Left ventricle myocardium inferior (tissue), 1 donor: ENCODE measurements around the gene COL7A1. TPM values are rescaled to one million over a fixed set of nuclear protein-coding genes. Genes with fewer than 3 reads are reported as not detected.
"Not testable (repeated sequence)": the region's sequence is repeated elsewhere in the genome, so short reads cannot be mapped to it uniquely, and the experiment has no call there.

Experiments used
- DNase-seq: peaks from one replicate; pipeline ENCODE4 v3.0.0-alpha.2; 2020
- H3K27ac ChIP-seq: fragments of 200-600 bp; replicated peaks from 2 replicates; pipeline ENCODE4 v1.8.0; 2021
- H3K27me3 ChIP-seq: fragments of 200-600 bp; 2 replicates; pipeline ENCODE4 v1.8.0; 2021; ENCODE audit warnings: low read depth
- H3K36me3 ChIP-seq: fragments of 200-600 bp; 2 replicates; pipeline ENCODE4 v1.8.0; 2021
- H3K4me1 ChIP-seq: fragments of 200-600 bp; 2 replicates; pipeline ENCODE4 v1.8.0; 2021
- H3K4me3 ChIP-seq: fragments of 200-600 bp; 2 replicates; pipeline ENCODE4 v1.8.0; 2021; ENCODE audit warnings: mild to moderate bottlenecking, moderate library complexity
- H3K9me3 ChIP-seq: fragments of 200-600 bp; replicated peaks from 2 replicates; pipeline ENCODE4 v1.8.0; 2021
- intact Hi-C: fragments of 100-400 bp; cut with micrococcal nuclease; formaldehyde crosslinking; loops from one replicate; pipeline ENCODE4 v1.11.0; 2022
- total RNA-seq: library from RNA; stranded (reverse); fragmentation: NEBNext Ultra II Directional; extraction: Animal tissue kit (Norgen Biotek cat#: 25700); gene quantifications from one replicate; pipeline ENCODE4 v1.2.1, GENCODE V29; 2021
- TF ChIP-seq, protein P1 (sequence below): fragments of 200-600 bp; IDR thresholded peaks from 2 replicates; pipeline ENCODE4 v1.8.0; 2021; ENCODE audit warnings: antibody characterized with exemption, mild to moderate bottlenecking, borderline replicate concordance
- donor health status: DM: no; HTN: yes; CAD: no; lungs with severe emphysema.

Gene COL7A1
- total RNA-seq, 1 donor from 2014 or later = 24.4 TPM

GRCh38 chr3:48532977-48533337 is 62.2 kb downstream of the COL7A1 start:
- H3K9me3 ChIP-seq = no peaks in the 10 kb centered on the region
- H3K27me3 ChIP-seq = no peaks in the 10 kb centered on the region
- no peak for DNase-seq
- intact Hi-C loops = no loop called here
- H3K4me1 ChIP-seq = no peaks in the 10 kb centered on the region
- no peak overlapping the region for H3K4me3 ChIP-seq
- H3K27ac ChIP-seq = no peak overlapping the region
- TF ChIP-seq, protein P1, sequence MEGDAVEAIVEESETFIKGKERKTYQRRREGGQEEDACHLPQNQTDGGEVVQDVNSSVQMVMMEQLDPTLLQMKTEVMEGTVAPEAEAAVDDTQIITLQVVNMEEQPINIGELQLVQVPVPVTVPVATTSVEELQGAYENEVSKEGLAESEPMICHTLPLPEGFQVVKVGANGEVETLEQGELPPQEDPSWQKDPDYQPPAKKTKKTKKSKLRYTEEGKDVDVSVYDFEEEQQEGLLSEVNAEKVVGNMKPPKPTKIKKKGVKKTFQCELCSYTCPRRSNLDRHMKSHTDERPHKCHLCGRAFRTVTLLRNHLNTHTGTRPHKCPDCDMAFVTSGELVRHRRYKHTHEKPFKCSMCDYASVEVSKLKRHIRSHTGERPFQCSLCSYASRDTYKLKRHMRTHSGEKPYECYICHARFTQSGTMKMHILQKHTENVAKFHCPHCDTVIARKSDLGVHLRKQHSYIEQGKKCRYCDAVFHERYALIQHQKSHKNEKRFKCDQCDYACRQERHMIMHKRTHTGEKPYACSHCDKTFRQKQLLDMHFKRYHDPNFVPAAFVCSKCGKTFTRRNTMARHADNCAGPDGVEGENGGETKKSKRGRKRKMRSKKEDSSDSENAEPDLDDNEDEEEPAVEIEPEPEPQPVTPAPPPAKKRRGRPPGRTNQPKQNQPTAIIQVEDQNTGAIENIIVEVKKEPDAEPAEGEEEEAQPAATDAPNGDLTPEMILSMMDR = no peak
- peaks cover 6% of the 10 kb centered on the region for H3K36me3 ChIP-seq

GRCh38 chr3:48532271-48532976 is 62.7 kb downstream of the COL7A1 start:
- Histone ChIP-seq H3K36me3 (peaks cover 6% of the 10 kb centered on the region), H3K4me3 (no peak overlapping the region), H3K4me1 (no peaks in the 10 kb centered on the region), H3K27me3 (no peaks in the 10 kb centered on the region), H3K27ac (no peak overlapping the region), H3K9me3 (no peaks in the 10 kb centered on the region)
- TF ChIP-seq, protein P1 = no peak
- intact Hi-C loops = no loop called here
- DNase-seq = no peak

DNA sequence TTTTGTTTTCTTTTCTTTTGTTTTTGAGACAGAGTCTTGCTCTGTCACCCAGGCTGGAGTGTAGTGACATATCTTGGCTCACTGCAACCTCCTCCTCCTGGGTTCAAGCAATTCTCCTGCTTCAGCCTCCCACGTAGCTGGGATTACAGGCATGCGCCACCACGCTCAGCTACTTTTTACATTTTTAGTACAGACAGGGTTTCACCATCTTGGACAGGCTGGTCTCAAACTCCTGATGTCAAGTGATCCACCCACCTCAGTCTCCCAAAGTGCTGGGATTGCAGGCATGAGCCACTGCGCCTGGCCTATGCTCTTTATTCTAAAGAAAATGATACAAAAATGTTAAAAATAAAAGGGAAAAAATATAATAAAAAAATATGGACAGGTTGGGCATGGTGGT is 64.4 kb downstream of the COL7A1 start:
- DNase-seq, H3K9me3 ChIP-seq, H3K27ac ChIP-seq, H3K27me3 ChIP-seq, H3K4me1 ChIP-seq, H3K4me3 ChIP-seq, intact Hi-C loops, H3K36me3 ChIP-seq: not testable (repeated sequence)

DNA sequence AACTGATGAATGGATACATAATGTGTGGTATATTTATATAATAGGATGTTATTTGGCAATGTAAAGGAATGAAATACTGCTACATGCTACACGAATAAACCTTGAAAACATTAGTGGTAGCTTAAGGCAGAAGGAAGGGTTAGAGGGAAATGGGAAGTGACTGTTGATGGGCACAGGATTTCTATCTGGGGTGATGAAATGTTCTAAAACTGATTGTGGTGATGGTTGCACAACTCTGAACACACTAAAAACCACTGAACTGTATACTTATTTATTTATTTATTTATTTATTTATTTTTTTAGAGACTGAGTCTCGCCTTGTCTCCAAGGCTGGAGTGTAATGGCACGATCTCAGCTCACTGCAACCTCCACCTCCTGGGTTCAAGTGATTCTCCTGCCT is 66.4 kb downstream of the COL7A1 start:
- H3K27ac ChIP-seq = no peak overlapping the region
- no peaks in the 10 kb centered on the region for H3K27me3 ChIP-seq
- no peaks in the 10 kb centered on the region for H3K9me3 ChIP-seq
- intact Hi-C loops = no loop called here
- no peaks in the 10 kb centered on the region for H3K36me3 ChIP-seq
- no peak overlapping the region for H3K4me3 ChIP-seq
- H3K4me1 ChIP-seq = no peaks in the 10 kb centered on the region
- TF ChIP-seq, protein P1 = no peak
- DNase-seq = no peak

DNA sequence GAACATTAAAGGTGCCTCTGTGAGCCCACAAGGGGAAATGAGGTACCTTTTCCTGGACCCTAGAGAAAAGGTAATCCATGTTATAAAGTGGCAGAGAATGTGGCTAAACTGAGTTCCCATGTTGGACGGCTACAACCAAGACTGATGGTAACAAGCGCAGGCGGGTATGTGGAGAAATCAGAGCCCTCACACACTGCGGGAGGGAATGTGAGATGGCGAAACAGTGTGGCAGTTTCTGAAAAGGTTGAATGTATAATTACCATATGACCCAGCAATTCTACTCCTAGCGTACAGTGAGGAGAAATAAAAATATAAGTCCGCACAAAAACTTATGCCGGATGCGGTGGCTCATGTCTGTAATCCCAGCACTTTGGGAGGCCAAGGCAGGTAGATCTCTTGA is 67.1 kb downstream of the COL7A1 start:
- intact Hi-C loops = no loop called here
- no peaks in the 10 kb centered on the region for H3K36me3 ChIP-seq
- no peak overlapping the region for H3K27ac ChIP-seq
- DNase-seq = no peak
- no peaks in the 10 kb centered on the region for H3K4me1 ChIP-seq
- no peaks in the 10 kb centered on the region for H3K9me3 ChIP-seq
- H3K4me3 ChIP-seq = no peak overlapping the region
- H3K27me3 ChIP-seq = no peaks in the 10 kb centered on the region
- TF ChIP-seq, protein P1 = no peak

DNA sequence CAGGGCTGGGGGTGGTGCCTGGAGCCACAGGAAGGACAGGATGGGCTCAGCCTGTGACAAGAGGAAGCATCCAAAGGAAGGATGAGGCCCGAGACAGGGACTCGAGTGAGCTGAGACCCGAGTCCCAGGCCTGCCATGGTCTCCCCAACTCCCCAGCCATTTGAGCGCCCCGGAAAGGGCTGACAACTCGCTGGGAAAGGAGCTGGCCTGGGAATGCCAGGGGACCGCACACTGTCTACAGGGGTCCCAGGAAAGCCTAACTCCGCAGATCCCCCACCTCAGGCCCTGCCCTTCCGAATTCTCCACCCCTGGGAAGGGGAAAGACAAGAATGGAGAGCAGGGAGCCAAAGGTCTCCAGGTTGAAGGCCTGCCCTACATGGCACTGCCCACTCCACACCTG is 70.2 kb downstream of the COL7A1 start:
- H3K27me3 ChIP-seq = no peaks in the 10 kb centered on the region
- H3K9me3 ChIP-seq = no peaks in the 10 kb centered on the region
- H3K36me3 ChIP-seq = no peaks in the 10 kb centered on the region

More for the DNA sequence above, 70.2 kb downstream of the COL7A1 start:
- intact Hi-C loops = no loop called here
- H3K4me1 ChIP-seq = no peaks in the 10 kb centered on the region
- TF ChIP-seq, protein P1 = no peak
- DNase-seq = no peak
- H3K27ac ChIP-seq = no peak overlapping the region
- no peak overlapping the region for H3K4me3 ChIP-seq
